Lower leg skin (tissue), 4 donors: Measurements from ENCODE around the gene TUBGCP6. TPM values are rescaled to one million over a fixed set of nuclear protein-coding genes. Genes with fewer than 3 reads are reported as not detected.

Experiments
- DNase-seq, 2 donors: peaks; one replicate each; pipeline ENCODE4 v3.0.0-alpha.2; 2019; ENCODE audit warnings: low spot score in 2 of 2
- H3K4me3 ChIP-seq: fragments of 200-600 bp; sonication (generic); 2 replicates; pipeline ENCODE4 v1.5.1; 2017; ENCODE audit warnings: mild to moderate bottlenecking, low read depth; ENCODE audit not compliant: poor library complexity, severe bottlenecking
- CTCF ChIP-seq, 3 donors: fragments of 450-650 bp; IDR thresholded peaks; one replicate each; pipeline ENCODE4 v1.5.1; 2016; ENCODE audit warnings: antibody characterized with exemption in 3 of 3, mild to moderate bottlenecking in 3 of 3, moderate library complexity in 2 of 3
- POLR2A ChIP-seq, 2 donors: fragments of 450-650 bp; IDR thresholded peaks; one replicate each; pipeline ENCODE4 v1.6.1; 2016 to 2017; ENCODE audit warnings: antibody characterized with exemption in 2 of 2, mild to moderate bottlenecking in 1 of 2, moderate library complexity in 1 of 2
- WGBS, 2 donors: methylation state at CpG; one replicate each; pipeline ENCODE4 v1.1.5; 2018; 5-methylcytosine and 5-hydroxymethylcytosine counted together
- intact Hi-C: fragments of 100-400 bp; cut with DNase I; formaldehyde crosslinking; loops from one replicate; pipeline ENCODE4 v1.15.0; 2023; ENCODE audit warnings: low total_unique reads
- total RNA-seq, 4 donors: library from RNA; depleted of rRNA; stranded (reverse); fragments of >200 nt; gene quantifications; one replicate each; pipeline ENCODE4 v1.1.0, GENCODE V29; 2016

TUBGCP6 gene
- total RNA-seq, 4 donors from 2014 or later: 37.1 to 67.0 (median 52.5) TPM

- TF ChIP-seq CTCF (IDR thresholded peaks at IDR 0.05): no peak
- DNase-seq: no peak
- no peak overlapping the region for H3K4me3 ChIP-seq
- intact Hi-C loops: loop anchor here (10.0 kb wide), 1 partner anchor 53 kb away; the partner anchor contains the start of gene DENND6B
- 46 to 59% methylated on average over 21 to 22 of the region's 26 CpGs for WGBS, 2 donors
Observed at GRCh38 chr22:50272044-50272802, 27.4 kb upstream of the TUBGCP6 start.

GRCh38 chr22:50271519-50271970 lies 26.7 kb upstream of the TUBGCP6 start:
- TF ChIP-seq CTCF (IDR thresholded peaks at IDR 0.05) (no peak), POLR2A (IDR thresholded peaks at IDR 0.05) (no peak)
- intact Hi-C loops: loop anchor here (10.0 kb wide), 1 partner anchor 53 kb away; the partner anchor contains the start of gene DENND6B
- 0 to 1% methylated on average over 3 to 22 of the region's 45 CpGs for WGBS, 2 donors
- no peak overlapping the region for H3K4me3 ChIP-seq
- no peak for DNase-seq

GRCh38 chr22:50270666-50271394 lies 26.0 kb upstream of the TUBGCP6 start:
- TF ChIP-seq CTCF (IDR thresholded peaks at IDR 0.05) (no peak), POLR2A (IDR thresholded peaks at IDR 0.05) (no peak)
- WGBS, 2 donors: 1 to 2% methylated on average over 39 to 53 of the region's 53 CpGs
- peak in 1 of 2 donors; percentile 93 for DNase-seq
- intact Hi-C loops: loop anchor here (10.0 kb wide), 1 partner anchor 54 kb away; the partner anchor contains the start of gene DENND6B
- H3K4me3 ChIP-seq: peak overlapping the region; percentile 24

- no peak for TF ChIP-seq CTCF (IDR thresholded peaks at IDR 0.05)
- TF ChIP-seq POLR2A (IDR thresholded peaks at IDR 0.05): no peak
- WGBS, 2 donors: 0 to 2% methylated on average over 35 to 40 of the region's 92 CpGs
- DNase-seq: no peak
- intact Hi-C loops: loop anchor here (10.0 kb wide), 1 partner anchor 55 kb away; the partner anchor contains the start of gene DENND6B
- peak within 1 kb of the TSS; percentile 24 for H3K4me3 ChIP-seq
Observed at GRCh38 chr22:50269970-50270665, 25.3 kb upstream of the TUBGCP6 start, which contains the start of gene MAPK11. TSS of gene MAPK11 (minus strand) at chr22:50270380. CDS start at chr22:50270292, 88 bp downstream.

- no peak for DNase-seq
- WGBS, 2 donors: 2 to 14% methylated on average over 15 to 17 of the region's 18 CpGs
- H3K4me3 ChIP-seq: no peak overlapping the region
- intact Hi-C loops: no loop called here
- TF ChIP-seq CTCF (IDR thresholded peaks at IDR 0.05) (no peak), POLR2A (IDR thresholded peaks at IDR 0.05) (no peak)
Observed at GRCh38 chr22:50269573-50269969, 24.7 kb upstream of the TUBGCP6 start.
